Measurements from ENCODE around the gene RPS3. TPM values are rescaled to one million over a fixed set of nuclear protein-coding genes. Genes with fewer than 3 reads are reported as not detected.
A peak's percentile ranks its signal among the peaks of the same experiment; 100 is the strongest.

RPS3 gene
- total and polyA plus RNA-seq, 9 of the 15 experiments (the other 6 are each of a cell fraction or from before 2014, with no cell fraction given): 2,700 to 5,771 (median 3,679) TPM

DNA sequence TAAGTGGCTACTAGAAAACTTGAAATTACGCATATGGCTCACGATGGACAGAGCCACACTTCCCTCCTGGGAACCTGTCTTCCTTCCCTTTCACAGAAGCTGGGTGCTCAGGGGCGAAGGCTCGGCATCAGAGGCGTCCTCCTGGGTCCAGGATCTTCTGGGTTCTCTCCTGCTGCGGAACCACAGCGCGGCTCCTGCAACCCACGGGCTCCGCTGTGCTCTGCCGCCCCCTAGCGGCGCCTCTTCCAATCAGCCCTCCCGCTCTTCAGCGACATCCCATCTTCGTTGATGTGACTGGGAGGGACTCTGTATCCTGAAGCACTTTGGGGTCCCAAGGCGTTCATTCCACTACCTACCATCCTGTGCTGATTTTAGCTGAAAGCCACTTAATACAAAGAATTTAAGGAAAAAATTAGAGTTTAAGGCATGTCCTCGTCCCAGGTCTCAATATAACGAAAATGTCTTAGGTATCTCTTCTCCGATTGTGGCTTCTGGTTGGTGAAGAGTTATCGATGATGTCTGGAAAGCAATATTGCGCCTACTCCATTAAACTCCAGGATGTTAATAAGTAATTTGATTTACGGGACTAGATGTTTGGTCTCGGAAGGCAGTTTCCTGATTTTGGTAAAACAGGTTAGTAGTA lies 14.8 kb upstream of the RPS3 start (continued):
- TF ChIP-seq TAL1 (IDR thresholded peaks at IDR 0.05) (no peak), CC2D1A (IDR thresholded peaks at IDR 0.05) (peak; percentile 96), ELF4 (CRISPR knock-in tag; IDR thresholded peaks at IDR 0.05) (no peak), CREBBP (IDR thresholded peaks at IDR 0.05; ENCODE audit: low read depth, low read length) (no peak), ZNF354B (CRISPR knock-in tag; IDR thresholded peaks at IDR 0.05) (no peak), BDP1 (IDR thresholded peaks at IDR 0.05; ENCODE audit: insufficient read depth, insufficient read length) (no peak), ZNF589 (CRISPR knock-in tag; IDR thresholded peaks at IDR 0.05; ENCODE audit: low read depth) (no peak), ZBTB17 (CRISPR knock-in tag; IDR thresholded peaks at IDR 0.05) (no peak), BRF1 (IDR thresholded peaks at IDR 0.05; ENCODE audit: borderline replicate concordance, extremely low read depth, insufficient read length) (no peak), TBP (optimal IDR thresholded peaks at IDR 0.05; ENCODE audit: low read depth, low read length) (peak; percentile 30), SMARCC2 (IDR thresholded peaks at IDR 0.05; ENCODE audit: low read depth) (no peak), NFE2 (IDR thresholded peaks at IDR 0.05; ENCODE audit: low read depth) (no peak), GABPB1 (CRISPR knock-in tag; IDR thresholded peaks at IDR 0.05) (peak; percentile 52; the same call in 1 of the 2 replicates), FOXK2 (conservative IDR thresholded peaks at IDR 0.05 in 1 of 2, IDR thresholded peaks at IDR 0.05 in 1 of 2; ENCODE audit: low read depth in 2 of 2) (no peak), SIX5 (IDR thresholded peaks at IDR 0.05; ENCODE audit: borderline replicate concordance in 1 of 2, insufficient read depth in 1 of 2, low read depth in 1 of 2, low read length in 2 of 2) (no peak), TFAM (CRISPR knock-in tag; conservative IDR thresholded peaks at IDR 0.05) (no peak), LEF1 (IDR thresholded peaks at IDR 0.05) (no peak), HDAC8 (tag; IDR thresholded peaks at IDR 0.05) (no peak), GTF2A2 (tag; IDR thresholded peaks at IDR 0.05) (no peak)
- TF ChIP-seq, protein P1, sequence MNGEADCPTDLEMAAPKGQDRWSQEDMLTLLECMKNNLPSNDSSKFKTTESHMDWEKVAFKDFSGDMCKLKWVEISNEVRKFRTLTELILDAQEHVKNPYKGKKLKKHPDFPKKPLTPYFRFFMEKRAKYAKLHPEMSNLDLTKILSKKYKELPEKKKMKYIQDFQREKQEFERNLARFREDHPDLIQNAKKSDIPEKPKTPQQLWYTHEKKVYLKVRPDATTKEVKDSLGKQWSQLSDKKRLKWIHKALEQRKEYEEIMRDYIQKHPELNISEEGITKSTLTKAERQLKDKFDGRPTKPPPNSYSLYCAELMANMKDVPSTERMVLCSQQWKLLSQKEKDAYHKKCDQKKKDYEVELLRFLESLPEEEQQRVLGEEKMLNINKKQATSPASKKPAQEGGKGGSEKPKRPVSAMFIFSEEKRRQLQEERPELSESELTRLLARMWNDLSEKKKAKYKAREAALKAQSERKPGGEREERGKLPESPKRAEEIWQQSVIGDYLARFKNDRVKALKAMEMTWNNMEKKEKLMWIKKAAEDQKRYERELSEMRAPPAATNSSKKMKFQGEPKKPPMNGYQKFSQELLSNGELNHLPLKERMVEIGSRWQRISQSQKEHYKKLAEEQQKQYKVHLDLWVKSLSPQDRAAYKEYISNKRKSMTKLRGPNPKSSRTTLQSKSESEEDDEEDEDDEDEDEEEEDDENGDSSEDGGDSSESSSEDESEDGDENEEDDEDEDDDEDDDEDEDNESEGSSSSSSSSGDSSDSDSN (IDR thresholded peaks at IDR 0.05; ENCODE audit: borderline replicate concordance in 1 of 2, low read depth in 2 of 2, low read length in 2 of 2): 0 out of 4 replicates have a peak, but pooled peaks of 1 of the 2 experiments have one; percentile 37
- TF ChIP-seq, protein P2, sequence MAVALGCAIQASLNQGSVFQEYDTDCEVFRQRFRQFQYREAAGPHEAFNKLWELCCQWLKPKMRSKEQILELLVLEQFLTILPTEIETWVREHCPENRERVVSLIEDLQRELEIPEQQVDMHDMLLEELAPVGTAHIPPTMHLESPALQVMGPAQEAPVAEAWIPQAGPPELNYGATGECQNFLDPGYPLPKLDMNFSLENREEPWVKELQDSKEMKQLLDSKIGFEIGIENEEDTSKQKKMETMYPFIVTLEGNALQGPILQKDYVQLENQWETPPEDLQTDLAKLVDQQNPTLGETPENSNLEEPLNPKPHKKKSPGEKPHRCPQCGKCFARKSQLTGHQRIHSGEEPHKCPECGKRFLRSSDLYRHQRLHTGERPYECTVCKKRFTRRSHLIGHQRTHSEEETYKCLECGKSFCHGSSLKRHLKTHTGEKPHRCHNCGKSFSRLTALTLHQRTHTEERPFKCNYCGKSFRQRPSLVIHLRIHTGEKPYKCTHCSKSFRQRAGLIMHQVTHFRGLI (CRISPR knock-in tag; IDR thresholded peaks at IDR 0.05): no peak
- TF ChIP-seq, protein P3, sequence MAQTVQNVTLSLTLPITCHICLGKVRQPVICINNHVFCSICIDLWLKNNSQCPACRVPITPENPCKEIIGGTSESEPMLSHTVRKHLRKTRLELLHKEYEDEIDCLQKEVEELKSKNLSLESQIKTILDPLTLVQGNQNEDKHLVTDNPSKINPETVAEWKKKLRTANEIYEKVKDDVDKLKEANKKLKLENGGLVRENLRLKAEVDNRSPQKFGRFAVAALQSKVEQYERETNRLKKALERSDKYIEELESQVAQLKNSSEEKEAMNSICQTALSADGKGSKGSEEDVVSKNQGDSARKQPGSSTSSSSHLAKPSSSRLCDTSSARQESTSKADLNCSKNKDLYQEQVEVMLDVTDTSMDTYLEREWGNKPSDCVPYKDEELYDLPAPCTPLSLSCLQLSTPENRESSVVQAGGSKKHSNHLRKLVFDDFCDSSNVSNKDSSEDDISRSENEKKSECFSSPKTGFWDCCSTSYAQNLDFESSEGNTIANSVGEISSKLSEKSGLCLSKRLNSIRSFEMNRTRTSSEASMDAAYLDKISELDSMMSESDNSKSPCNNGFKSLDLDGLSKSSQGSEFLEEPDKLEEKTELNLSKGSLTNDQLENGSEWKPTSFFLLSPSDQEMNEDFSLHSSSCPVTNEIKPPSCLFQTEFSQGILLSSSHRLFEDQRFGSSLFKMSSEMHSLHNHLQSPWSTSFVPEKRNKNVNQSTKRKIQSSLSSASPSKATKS (CRISPR knock-in tag; IDR thresholded peaks at IDR 0.05): no peak
- TF ChIP-seq, protein P4, sequence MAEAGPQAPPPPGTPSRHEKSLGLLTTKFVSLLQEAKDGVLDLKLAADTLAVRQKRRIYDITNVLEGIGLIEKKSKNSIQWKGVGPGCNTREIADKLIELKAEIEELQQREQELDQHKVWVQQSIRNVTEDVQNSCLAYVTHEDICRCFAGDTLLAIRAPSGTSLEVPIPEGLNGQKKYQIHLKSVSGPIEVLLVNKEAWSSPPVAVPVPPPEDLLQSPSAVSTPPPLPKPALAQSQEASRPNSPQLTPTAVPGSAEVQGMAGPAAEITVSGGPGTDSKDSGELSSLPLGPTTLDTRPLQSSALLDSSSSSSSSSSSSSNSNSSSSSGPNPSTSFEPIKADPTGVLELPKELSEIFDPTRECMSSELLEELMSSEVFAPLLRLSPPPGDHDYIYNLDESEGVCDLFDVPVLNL (CRISPR knock-in tag; IDR thresholded peaks at IDR 0.05; ENCODE audit: low read depth): no peak

All from K562 (cell line).